Measurements from ENCODE around the gene MBNL1. TPM values are rescaled to one million over a fixed set of nuclear protein-coding genes. Genes with fewer than 3 reads are reported as not detected.
A peak's percentile ranks its signal among the peaks of the same experiment; 100 is the strongest.
"Not testable (repeated sequence)": the region's sequence is repeated elsewhere in the genome, so short reads cannot be mapped to it uniquely, and the experiment has no call there.

The MBNL1 gene
- total RNA-seq, 1 experiment from 2014 or later, result 130 TPM

GRCh38 chr3:152434142-152434541 is 165.4 kb downstream of the MBNL1 start:
- no peak for DNase-seq (ENCODE audit: extremely low read depth, low read depth)

DNA sequence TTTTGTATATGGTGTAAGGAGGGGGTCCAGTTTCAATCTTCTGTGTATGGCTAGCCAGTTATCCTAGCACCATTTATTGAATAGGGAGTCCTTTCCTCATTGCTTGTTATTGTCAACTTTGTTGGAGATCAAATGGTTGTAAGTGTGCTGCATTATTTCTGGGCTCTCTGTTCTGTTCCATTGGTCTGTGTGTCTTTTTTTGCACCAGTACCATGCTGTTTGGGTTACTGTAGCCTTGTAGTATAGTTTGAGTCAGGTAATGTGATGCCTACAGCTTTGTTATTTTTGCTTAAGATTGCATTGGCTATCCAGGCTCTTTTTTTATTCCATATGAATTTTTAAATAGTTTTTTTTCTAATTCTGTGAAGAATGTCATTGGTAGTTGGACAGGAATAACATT is 166.5 kb downstream of the MBNL1 start:
- DNase-seq (ENCODE audit: extremely low read depth, low read depth), result not testable (repeated sequence)

GRCh38 chr3:152436707-152437590 is 168.2 kb downstream of the MBNL1 start:
- no peak for DNase-seq (ENCODE audit: extremely low read depth, low read depth)

GRCh38 chr3:152438181-152438580 is 169.5 kb downstream of the MBNL1 start:
- DNase-seq (ENCODE audit: extremely low read depth, low read depth), result no peak

- DNase-seq (ENCODE audit: extremely low read depth, low read depth), result no peak
These were observed 170.0 kb downstream of the MBNL1 start for GRCh38 chr3:152438706-152439105.

- not testable (repeated sequence) for DNase-seq (ENCODE audit: extremely low read depth, low read depth)
These were observed 171.5 kb downstream of the MBNL1 start for GRCh38 chr3:152440243-152440642.

DNA sequence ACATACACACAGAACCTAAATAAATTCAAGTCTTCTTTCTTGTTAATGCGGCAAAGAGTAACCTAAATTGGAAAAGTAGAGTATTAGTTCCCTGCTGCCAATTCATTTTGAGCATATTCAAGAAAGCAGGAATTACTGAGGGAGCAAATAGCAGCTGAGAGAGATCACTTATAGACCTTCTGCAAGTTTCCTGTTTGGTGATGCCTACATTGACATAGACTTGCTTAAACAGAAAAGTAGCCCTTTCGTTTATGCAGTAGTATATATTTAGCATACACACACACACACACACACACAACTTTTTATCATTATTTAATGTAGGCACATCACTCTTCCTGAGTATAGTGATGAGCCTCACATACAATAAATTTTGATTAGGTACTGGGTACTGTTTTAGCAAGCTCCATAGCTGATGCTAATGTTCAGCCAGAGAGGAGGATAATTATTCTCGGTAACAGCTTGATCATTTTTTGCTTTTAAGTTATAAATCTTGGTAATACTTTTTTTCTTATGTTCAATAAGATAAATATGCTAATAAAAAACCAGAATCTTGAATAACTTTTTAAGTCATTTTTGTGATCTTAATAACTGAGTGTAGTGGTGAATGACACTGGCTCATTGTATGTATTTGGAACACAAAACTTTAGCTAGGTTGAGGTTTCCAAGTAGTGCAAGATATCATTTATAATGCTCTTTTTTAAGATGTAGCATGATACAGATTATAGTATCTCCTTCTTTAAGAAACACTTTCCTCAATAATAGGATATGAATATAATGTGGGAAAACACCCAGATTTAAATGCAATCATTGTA is 174.7 kb downstream of the MBNL1 start:
- no peak for DNase-seq (ENCODE audit: extremely low read depth, low read depth)

DNA sequence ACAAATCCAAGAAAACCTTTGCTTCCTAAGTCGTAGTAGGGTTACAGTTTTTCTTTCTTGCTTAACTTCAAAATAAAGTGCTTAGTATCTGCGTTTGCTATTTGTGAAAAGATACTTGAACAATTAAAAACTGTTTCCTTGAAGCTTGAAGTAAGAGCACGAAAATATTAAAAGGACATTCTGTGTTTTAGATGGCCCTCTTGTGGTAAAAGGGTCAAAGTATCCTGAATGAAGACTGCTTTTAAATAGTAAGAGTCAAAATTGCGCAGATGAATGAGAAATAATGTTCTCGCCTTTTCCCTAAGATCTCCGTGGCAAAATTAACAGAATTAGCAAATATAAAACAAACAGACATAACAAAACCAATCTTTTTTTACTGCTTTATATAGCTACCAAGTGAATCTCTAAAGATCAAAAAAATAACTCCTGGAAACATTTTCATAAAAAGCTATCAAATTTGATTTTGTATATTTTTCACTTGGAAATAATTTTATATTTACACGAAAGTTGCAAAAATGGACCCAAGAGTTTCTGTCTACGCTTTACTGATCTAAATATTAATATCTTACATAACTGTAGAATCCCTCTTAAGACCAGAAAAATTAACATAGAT is 175.4 kb downstream of the MBNL1 start:
- DNase-seq (ENCODE audit: extremely low read depth, low read depth), result peak; percentile 54

- DNase-seq (ENCODE audit: extremely low read depth, low read depth), result no peak
These were observed 176.5 kb downstream of the MBNL1 start for GRCh38 chr3:152445212-152445611.

DNA sequence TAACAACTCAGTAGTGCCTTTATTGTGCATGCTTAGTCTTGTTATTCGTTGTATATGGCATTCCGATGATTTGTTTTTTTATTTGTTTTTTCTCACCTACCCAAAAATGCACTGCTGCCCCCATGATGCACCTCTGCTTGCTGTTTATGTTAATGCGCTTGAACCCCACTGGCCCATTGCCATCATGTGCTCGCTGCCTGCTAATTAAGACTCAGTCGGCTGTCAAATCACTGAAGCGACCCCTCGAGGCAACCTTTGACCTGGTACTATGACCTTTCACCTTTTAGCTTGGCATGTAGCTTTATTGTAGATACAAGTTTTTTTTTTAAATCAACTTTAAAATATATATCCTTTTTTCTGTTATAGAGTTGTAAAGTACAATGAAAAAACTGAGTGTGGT is 177.8 kb downstream of the MBNL1 start:
- DNase-seq (ENCODE audit: extremely low read depth, low read depth), result no peak

DNA sequence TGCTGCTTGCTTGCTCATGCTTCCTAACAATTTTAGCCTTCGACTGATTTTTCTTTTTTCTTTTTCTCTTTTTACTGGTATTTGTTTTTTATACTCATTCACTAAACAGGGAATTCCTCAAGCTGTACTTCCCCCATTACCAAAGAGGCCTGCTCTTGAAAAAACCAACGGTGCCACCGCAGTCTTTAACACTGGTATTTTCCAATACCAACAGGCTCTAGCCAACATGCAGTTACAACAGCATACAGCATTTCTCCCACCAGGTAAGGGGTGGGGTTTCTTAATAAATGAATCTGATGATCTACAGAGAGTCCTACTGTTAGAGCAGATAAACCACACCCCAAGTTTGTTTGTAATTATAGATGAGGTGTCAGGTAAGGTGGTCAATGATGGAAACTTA is 178.8 kb downstream of the MBNL1 start:
- DNase-seq (ENCODE audit: extremely low read depth, low read depth), result no peak

DNA sequence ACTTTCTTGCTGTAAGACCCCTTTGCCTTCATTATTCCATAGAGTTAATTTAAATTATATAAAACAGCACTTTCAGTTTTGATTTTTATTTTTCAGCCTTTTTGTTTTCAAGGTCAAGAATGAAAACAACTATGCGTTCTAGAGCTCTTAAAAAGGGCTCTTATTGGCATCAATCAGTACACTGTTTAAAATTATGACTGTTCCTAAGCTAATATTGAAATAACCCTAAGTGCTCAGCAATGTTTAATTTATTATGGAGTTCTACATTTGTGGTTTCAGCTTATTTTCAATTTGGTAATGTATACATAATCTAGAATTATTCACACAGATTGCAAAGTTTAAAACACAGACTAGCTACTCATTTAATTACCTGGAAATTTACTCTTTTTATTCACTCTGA is 179.4 kb downstream of the MBNL1 start:
- DNase-seq (ENCODE audit: extremely low read depth, low read depth), result no peak

GRCh38 chr3:152452318-152452717 is 183.6 kb downstream of the MBNL1 start:
- DNase-seq (ENCODE audit: extremely low read depth, low read depth), result no peak

- DNase-seq (ENCODE audit: extremely low read depth, low read depth), result no peak
These were observed 185.5 kb downstream of the MBNL1 start for GRCh38 chr3:152454076-152454875.

GRCh38 chr3:152455989-152456388 is 187.3 kb downstream of the MBNL1 start:
- DNase-seq (ENCODE audit: extremely low read depth, low read depth), result no peak

DNA sequence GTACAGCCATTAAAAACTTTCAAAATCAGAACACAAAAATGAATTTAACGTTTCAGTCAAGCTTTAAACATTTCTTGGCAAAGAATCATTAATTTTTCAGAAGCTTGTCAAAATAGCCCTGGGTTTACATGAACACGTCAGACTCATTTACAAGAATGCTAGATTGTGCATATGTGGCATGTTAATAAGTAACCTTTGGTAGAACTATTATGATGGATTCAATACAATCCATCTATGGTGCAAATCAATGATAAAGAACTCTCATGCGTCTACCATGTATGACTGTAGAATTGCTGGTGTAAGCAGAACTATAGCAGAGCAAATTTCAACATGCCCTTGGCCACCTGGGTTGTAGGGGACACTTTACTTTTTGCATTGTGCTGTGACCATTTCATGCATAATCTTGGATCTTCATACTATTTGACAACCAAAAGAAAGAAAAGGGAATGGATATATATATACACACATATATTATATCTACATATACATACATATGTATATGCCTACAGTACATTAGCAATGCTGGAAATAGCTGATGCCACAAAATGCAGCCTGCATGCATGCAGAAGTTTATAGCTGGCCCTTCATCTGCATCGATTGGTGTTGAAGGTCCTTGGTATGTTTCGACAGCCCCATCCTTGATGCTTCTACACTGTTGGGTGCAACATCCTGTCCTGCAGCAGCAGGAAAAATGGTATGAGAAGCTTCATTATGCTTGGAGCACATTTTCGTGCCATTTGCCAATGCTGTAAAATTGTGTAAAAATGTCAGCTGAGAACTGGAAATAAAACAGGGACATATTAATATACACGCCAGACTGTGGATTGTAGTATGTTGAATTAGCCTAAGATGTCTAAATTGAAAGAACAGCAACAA is 189.0 kb downstream of the MBNL1 start:
- DNase-seq (ENCODE audit: extremely low read depth, low read depth), result no peak

DNA sequence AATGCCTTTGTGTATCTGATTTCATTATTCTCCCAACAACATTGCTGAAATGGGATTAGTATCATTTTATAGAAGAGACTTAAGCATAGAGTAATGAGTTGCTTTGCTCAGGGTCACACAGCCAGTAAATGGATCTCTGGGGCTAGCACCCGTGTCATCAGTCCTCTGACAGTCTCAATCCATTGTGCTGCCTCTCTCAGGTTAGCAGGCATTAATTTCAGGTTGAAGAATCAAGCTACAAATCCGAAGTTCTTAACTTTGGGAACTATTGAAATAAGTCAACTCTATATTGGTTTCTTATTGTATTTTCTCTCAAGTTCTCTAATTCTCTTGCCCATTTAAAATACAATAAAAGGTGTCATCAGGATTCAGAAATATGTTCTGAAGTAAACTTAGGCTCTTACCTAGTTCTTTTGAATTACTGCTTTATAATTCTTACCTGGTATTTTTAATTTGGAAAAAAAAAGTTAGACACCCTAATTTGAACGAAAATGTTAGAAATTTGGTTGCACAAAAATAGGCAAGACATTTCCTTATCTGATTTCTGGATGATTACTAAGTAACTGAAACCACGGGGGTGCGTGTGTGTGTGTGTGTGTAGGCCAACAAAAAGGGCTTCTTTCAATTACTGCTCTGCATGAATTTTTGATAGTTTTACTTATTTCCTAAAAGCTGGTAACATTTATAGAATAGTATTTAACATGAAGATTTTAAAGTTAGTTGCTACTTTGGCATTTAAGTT is 189.8 kb downstream of the MBNL1 start:
- no peak for DNase-seq (ENCODE audit: extremely low read depth, low read depth)

GRCh38 chr3:152459118-152459515 is 190.4 kb downstream of the MBNL1 start:
- no peak for DNase-seq (ENCODE audit: extremely low read depth, low read depth)

DNA sequence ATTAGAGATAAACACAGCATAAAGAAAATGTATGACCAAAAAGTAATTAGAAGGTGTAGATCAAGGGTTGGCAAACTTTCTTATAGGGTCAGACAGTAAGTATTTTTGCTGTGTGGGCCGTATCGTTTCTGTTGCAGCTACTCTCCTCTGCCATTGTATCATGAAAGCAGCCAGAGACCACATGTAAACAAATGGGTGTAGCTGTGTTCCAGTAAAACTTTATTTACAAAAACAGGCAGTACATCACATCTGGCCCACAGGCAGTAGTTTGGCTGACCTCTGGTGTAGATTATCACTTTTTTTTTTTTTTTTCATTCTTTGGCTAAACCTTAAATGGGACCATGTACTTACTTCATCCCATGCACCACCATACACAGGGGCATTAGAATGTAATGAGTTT is 190.8 kb downstream of the MBNL1 start:
- no peak for DNase-seq (ENCODE audit: extremely low read depth, low read depth)

Data from NCI-H460 (cell line).